ENCODE results near the gene JAZF1. TPM values are rescaled to one million over a fixed set of nuclear protein-coding genes. Genes with fewer than 3 reads are reported as not detected.

JAZF1 gene
- total RNA-seq, 1 experiment from 2014 or later = 0.95 TPM

- DNase-seq = no peak
- peaks cover 16% of the 10 kb centered on the region for H3K27me3 Mint-ChIP-seq (ENCODE audit: insufficient read depth, unreplicated experiment)
- H3K4me1 ChIP-seq = no peaks in the 10 kb centered on the region
- H3K9me3 ChIP-seq = no peaks in the 10 kb centered on the region
- H3K36me3 ChIP-seq (ENCODE audit: control insufficient read depth, insufficient read depth, low read length) = no peaks in the 10 kb centered on the region
- no TSS peak for BruUV-seq (replicated peaks)
- CTCF ChIA-PET = no interaction called here
- peaks cover 6% of the 10 kb centered on the region for H3K4me1 Mint-ChIP-seq (ENCODE audit: low read depth, unreplicated experiment)
- POLR2A ChIA-PET = no interaction called here
- intact Hi-C loops (cut with micrococcal nuclease; ENCODE audit: unreplicated experiment) = no loop called here
- no peak overlapping the region for H3K4me3 Mint-ChIP-seq (ENCODE audit: unreplicated experiment)
- no peak overlapping the region for H3K4me3 ChIP-seq (ENCODE audit: low read depth, low read length)
- no peaks in the 10 kb centered on the region for H3K27me3 ChIP-seq (replicated peaks; ENCODE audit: control insufficient read depth, insufficient read depth, low read length)
- no peak overlapping the region for H3K27ac Mint-ChIP-seq (ENCODE audit: unreplicated experiment)
- no peaks in the 10 kb centered on the region for H3K36me3 Mint-ChIP-seq (ENCODE audit: insufficient read depth, unreplicated experiment)
- H3K9me3 Mint-ChIP-seq (ENCODE audit: unreplicated experiment) = no peaks in the 10 kb centered on the region
- TF ChIP-seq, protein P1, sequence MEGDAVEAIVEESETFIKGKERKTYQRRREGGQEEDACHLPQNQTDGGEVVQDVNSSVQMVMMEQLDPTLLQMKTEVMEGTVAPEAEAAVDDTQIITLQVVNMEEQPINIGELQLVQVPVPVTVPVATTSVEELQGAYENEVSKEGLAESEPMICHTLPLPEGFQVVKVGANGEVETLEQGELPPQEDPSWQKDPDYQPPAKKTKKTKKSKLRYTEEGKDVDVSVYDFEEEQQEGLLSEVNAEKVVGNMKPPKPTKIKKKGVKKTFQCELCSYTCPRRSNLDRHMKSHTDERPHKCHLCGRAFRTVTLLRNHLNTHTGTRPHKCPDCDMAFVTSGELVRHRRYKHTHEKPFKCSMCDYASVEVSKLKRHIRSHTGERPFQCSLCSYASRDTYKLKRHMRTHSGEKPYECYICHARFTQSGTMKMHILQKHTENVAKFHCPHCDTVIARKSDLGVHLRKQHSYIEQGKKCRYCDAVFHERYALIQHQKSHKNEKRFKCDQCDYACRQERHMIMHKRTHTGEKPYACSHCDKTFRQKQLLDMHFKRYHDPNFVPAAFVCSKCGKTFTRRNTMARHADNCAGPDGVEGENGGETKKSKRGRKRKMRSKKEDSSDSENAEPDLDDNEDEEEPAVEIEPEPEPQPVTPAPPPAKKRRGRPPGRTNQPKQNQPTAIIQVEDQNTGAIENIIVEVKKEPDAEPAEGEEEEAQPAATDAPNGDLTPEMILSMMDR (IDR thresholded peaks at IDR 0.05; ENCODE audit: insufficient read depth in 1 of 2, low read depth in 1 of 2, low read length in 1 of 2, severe bottlenecking in 1 of 2, unreplicated experiment in 1 of 2) = no peak
Observed at GRCh38 chr7:28157076-28157745, 23.4 kb downstream of the JAZF1 start.

- H3K36me3 ChIP-seq (ENCODE audit: control insufficient read depth, insufficient read depth, low read length) = no peaks in the 10 kb centered on the region
- TF ChIP-seq, protein P1 (IDR thresholded peaks at IDR 0.05; ENCODE audit: insufficient read depth in 1 of 2, low read depth in 1 of 2, low read length in 1 of 2, severe bottlenecking in 1 of 2, unreplicated experiment in 1 of 2) = no peak
- H3K36me3 Mint-ChIP-seq (ENCODE audit: insufficient read depth, unreplicated experiment) = no peaks in the 10 kb centered on the region
- no peaks in the 10 kb centered on the region for H3K9me3 ChIP-seq
- BruUV-seq (replicated peaks) = no TSS peak
- H3K27me3 ChIP-seq (replicated peaks; ENCODE audit: control insufficient read depth, insufficient read depth, low read length) = no peaks in the 10 kb centered on the region
- no peak overlapping the region for H3K4me3 Mint-ChIP-seq (ENCODE audit: unreplicated experiment)
- H3K4me1 Mint-ChIP-seq (ENCODE audit: low read depth, unreplicated experiment) = peaks cover 6% of the 10 kb centered on the region
- H3K27ac Mint-ChIP-seq (ENCODE audit: unreplicated experiment) = no peak overlapping the region
- DNase-seq = no peak
- H3K27me3 Mint-ChIP-seq (ENCODE audit: insufficient read depth, unreplicated experiment) = peaks cover 17% of the 10 kb centered on the region
- intact Hi-C loops (cut with micrococcal nuclease; ENCODE audit: unreplicated experiment) = no loop called here
- H3K4me1 ChIP-seq = no peaks in the 10 kb centered on the region
- H3K4me3 ChIP-seq (ENCODE audit: low read depth, low read length) = no peak overlapping the region
- CTCF ChIA-PET = no interaction called here
- H3K9me3 Mint-ChIP-seq (ENCODE audit: unreplicated experiment) = no peaks in the 10 kb centered on the region
- POLR2A ChIA-PET = no interaction called here
Observed at GRCh38 chr7:28156401-28156800, 24.2 kb downstream of the JAZF1 start.

DNA sequence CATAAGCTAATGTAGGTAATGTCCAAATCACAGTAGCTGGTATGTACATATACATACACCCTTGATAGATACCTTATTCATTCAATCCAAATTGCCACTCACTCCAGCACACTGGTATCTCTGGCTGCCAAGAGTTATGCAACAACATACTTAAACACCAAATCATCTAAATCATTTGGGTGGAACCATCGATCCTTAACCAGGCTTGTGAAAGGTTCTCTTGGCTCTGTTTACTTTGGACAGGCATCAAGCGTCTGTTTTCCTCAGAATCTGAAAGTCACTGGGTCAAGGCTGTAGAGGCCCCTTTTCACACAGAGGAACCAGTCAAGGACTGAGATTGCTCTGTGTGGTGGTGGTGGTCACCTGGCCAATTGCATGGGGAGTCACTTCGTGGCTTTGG, 24.6 kb downstream of the JAZF1 start:
- H3K36me3 Mint-ChIP-seq (ENCODE audit: insufficient read depth, unreplicated experiment) = no peaks in the 10 kb centered on the region

More for the DNA sequence above, 24.6 kb downstream of the JAZF1 start:
- no peak overlapping the region for H3K4me3 ChIP-seq (ENCODE audit: low read depth, low read length)
- ChIA-PET CTCF (no interaction called here), POLR2A (no interaction called here)
- H3K4me3 Mint-ChIP-seq (ENCODE audit: unreplicated experiment) = no peak overlapping the region
- H3K9me3 Mint-ChIP-seq (ENCODE audit: unreplicated experiment) = no peaks in the 10 kb centered on the region
- intact Hi-C loops (cut with micrococcal nuclease; ENCODE audit: unreplicated experiment) = no loop called here
- DNase-seq = no peak
- peaks cover 6% of the 10 kb centered on the region for H3K4me1 Mint-ChIP-seq (ENCODE audit: low read depth, unreplicated experiment)
- no peaks in the 10 kb centered on the region for H3K36me3 ChIP-seq (ENCODE audit: control insufficient read depth, insufficient read depth, low read length)
- H3K27me3 ChIP-seq (replicated peaks; ENCODE audit: control insufficient read depth, insufficient read depth, low read length) = no peaks in the 10 kb centered on the region
- peaks cover 17% of the 10 kb centered on the region for H3K27me3 Mint-ChIP-seq (ENCODE audit: insufficient read depth, unreplicated experiment)
- H3K9me3 ChIP-seq = no peaks in the 10 kb centered on the region
- TF ChIP-seq, protein P1 (IDR thresholded peaks at IDR 0.05; ENCODE audit: insufficient read depth in 1 of 2, low read depth in 1 of 2, low read length in 1 of 2, severe bottlenecking in 1 of 2, unreplicated experiment in 1 of 2) = no peak
- BruUV-seq (replicated peaks) = no TSS peak
- H3K27ac Mint-ChIP-seq (ENCODE audit: unreplicated experiment) = no peak overlapping the region
- no peaks in the 10 kb centered on the region for H3K4me1 ChIP-seq
